Right kidney (tissue), 9 donors: ENCODE results near the gene ADSS1.
A peak's percentile ranks its signal among the peaks of the same experiment; 100 is the strongest.

Experiments
- DNase-seq: peaks from one replicate; pipeline ENCODE4 v3.0.0-alpha.2; 2016
- long read RNA-seq, 8 donors: transcript quantifications; one replicate each; lab custom pipeline, GENCODE V29; 2026

ADSS1 gene
- long read RNA-seq, donor 1, partial matches to known transcripts, result 0 of 5 reads
- long read RNA-seq, donor 1, other reads (novel, unspliced or antisense), result 0 of 5 reads
- long read RNA-seq, donor 2, result 0 reads
- long read RNA-seq, donor 3, partial matches to known transcripts, result 0 of 4 reads
- long read RNA-seq, donor 3, other reads (novel, unspliced or antisense), result 0 of 4 reads
- long read RNA-seq, donor 4, partial matches to known transcripts, result 0 of 1 reads
- long read RNA-seq, donor 4, other reads (novel, unspliced or antisense), result 0 of 1 reads
- long read RNA-seq, donor 5, partial matches to known transcripts, result 0 of 3 reads
- long read RNA-seq, donor 5, other reads (novel, unspliced or antisense), result 0 of 3 reads
- long read RNA-seq, donor 6, partial matches to known transcripts, result 0 of 8 reads
- long read RNA-seq, donor 6, other reads (novel, unspliced or antisense), result 0 of 8 reads
- long read RNA-seq, donor 7, result 0 reads
- long read RNA-seq, donor 8, partial matches to known transcripts, result 0 of 5 reads
- long read RNA-seq, donor 8, other reads (novel, unspliced or antisense), result 0 of 5 reads

GRCh38 chr14:104723651-104724406, at the start of gene ADSS1:
ADSS1 (plus strand) TSS chr14:104724229; CDS start chr14:104724271, 42 bp downstream.
- peak; percentile 83 for DNase-seq

GRCh38 chr14:104675447-104675846, 48.6 kb upstream of the ADSS1 start:
- DNase-seq, result no peak

GRCh38 chr14:104676130-104676693, 47.8 kb upstream of the ADSS1 start:
- no peak for DNase-seq

- no peak for DNase-seq
Observed at GRCh38 chr14:104676694-104677511, 47.1 kb upstream of the ADSS1 start.

- DNase-seq, result peak; percentile 96
Observed at GRCh38 chr14:104677512-104678332, 46.3 kb upstream of the ADSS1 start.

- peak; percentile 87 for DNase-seq
Observed at GRCh38 chr14:104678346-104678745, 45.7 kb upstream of the ADSS1 start.

GRCh38 chr14:104678901-104679705, 44.9 kb upstream of the ADSS1 start:
- DNase-seq, result no peak

GRCh38 chr14:104680056-104680805, 43.8 kb upstream of the ADSS1 start:
- DNase-seq, result no peak

- DNase-seq, result no peak
Observed at GRCh38 chr14:104680806-104681688, 43.0 kb upstream of the ADSS1 start.

- no peak for DNase-seq
Observed at GRCh38 chr14:104681689-104682074, 42.3 kb upstream of the ADSS1 start.

GRCh38 chr14:104682107-104682593, 41.9 kb upstream of the ADSS1 start:
- peak; percentile 51 for DNase-seq

GRCh38 chr14:104683653-104684448, 40.2 kb upstream of the ADSS1 start:
- DNase-seq, result no peak

GRCh38 chr14:104684449-104684821, 39.6 kb upstream of the ADSS1 start:
- no peak for DNase-seq

- no peak for DNase-seq
Observed at GRCh38 chr14:104685216-104685997, 38.6 kb upstream of the ADSS1 start.

- no peak for DNase-seq
Observed at GRCh38 chr14:104685998-104686610, 37.9 kb upstream of the ADSS1 start.
